ENCODE data around the gene STOX1.
"Not testable (repeated sequence)": the region's sequence is repeated elsewhere in the genome, so short reads cannot be mapped to it uniquely, and the experiment has no call there.

DNA sequence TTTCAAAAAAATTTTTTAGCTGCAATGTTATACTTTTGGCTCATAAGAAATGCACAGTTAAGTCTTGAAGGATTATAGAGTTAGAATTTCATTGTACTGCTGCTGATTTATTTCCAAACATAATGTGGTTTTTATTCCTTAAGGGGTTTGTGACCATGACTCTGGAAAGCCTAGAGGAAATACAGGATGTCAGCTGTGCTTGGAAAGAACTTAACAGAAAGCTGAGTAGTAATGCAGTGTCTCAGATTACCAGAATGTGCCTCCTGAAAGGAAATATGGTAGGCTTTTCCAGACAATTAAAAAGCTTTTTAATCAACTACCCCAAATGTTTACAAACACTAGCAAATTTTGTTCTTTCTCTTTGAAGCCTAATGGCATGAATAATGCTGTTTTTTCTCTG, 113.6 kb downstream of the STOX1 start:
- TF ChIP-seq, protein P1, sequence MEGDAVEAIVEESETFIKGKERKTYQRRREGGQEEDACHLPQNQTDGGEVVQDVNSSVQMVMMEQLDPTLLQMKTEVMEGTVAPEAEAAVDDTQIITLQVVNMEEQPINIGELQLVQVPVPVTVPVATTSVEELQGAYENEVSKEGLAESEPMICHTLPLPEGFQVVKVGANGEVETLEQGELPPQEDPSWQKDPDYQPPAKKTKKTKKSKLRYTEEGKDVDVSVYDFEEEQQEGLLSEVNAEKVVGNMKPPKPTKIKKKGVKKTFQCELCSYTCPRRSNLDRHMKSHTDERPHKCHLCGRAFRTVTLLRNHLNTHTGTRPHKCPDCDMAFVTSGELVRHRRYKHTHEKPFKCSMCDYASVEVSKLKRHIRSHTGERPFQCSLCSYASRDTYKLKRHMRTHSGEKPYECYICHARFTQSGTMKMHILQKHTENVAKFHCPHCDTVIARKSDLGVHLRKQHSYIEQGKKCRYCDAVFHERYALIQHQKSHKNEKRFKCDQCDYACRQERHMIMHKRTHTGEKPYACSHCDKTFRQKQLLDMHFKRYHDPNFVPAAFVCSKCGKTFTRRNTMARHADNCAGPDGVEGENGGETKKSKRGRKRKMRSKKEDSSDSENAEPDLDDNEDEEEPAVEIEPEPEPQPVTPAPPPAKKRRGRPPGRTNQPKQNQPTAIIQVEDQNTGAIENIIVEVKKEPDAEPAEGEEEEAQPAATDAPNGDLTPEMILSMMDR (IDR thresholded peaks at IDR 0.05) = not testable (repeated sequence)
- TF ChIP-seq EZH2, EZH2phosphoT487 (IDR thresholded peaks at IDR 0.05): not testable (repeated sequence)
